Caco-2 (cell line): ENCODE data around the gene CCL4L2. TPM values are rescaled to one million over a fixed set of nuclear protein-coding genes. Genes with fewer than 3 reads are reported as not detected.
"Not testable (repeated sequence)": the region's sequence is repeated elsewhere in the genome, so short reads cannot be mapped to it uniquely, and the experiment has no call there.

ENCODE experiments used
- BruUV-seq: library from RNA; stranded (reverse); fragments of 400-500 nt; replicated peaks from 2 replicates; lab custom pipeline; 2021; lab: Mats Ljungman, UMichigan
- CTCF ChIA-PET: fragments of 300-600 bp; sonication (Branson Sonifier 250); formaldehyde crosslinking; loops from one replicate; lab custom pipeline; 2022; ENCODE audit warnings: antibody characterized with exemption; lab: Charles Lee
- POLR2A ChIA-PET: fragments of 300-600 bp; sonication (Branson Sonifier 250); formaldehyde crosslinking; loops from one replicate; lab custom pipeline; 2022; ENCODE audit warnings: antibody characterized with exemption; lab: Charles Lee
- DNase-seq, 2 experiments: peaks; one replicate each; pipeline versions ENCODE4 v3.0.0 to v3.0.0-alpha.2; 2020 to 2022
- H3K27me3 ChIP-seq: replicated peaks from 2 replicates; pipeline ENCODE4 v1.6.0; 2011; ENCODE audit warnings: low read length; ENCODE audit not compliant: control insufficient read depth, insufficient read depth
- H3K36me3 ChIP-seq: 2 replicates; pipeline ENCODE4 v1.5.1; 2011; ENCODE audit warnings: low read length; ENCODE audit not compliant: control insufficient read depth, insufficient read depth
- H3K4me1 ChIP-seq: fragments of 250-450 bp; sonication (Bioruptor Pico); 2 replicates; pipeline ENCODE4 v1.5.1; 2020; ENCODE audit warnings: mild to moderate bottlenecking
- H3K4me3 ChIP-seq: 2 replicates; pipeline ENCODE4 v1.5.1; 2011; ENCODE audit warnings: low read depth, mild to moderate bottlenecking, control low read depth, low read length
- H3K9me3 ChIP-seq: fragments of 250-450 bp; sonication (Bioruptor Pico); 2 replicates; pipeline ENCODE4 v1.5.1; 2020; ENCODE audit warnings: mild to moderate bottlenecking, moderate library complexity
- H3K27ac Mint-ChIP-seq: one replicate; pipeline ENCODE4 v1.8.0; 2022; ENCODE audit warnings: mixed read lengths; ENCODE audit not compliant: unreplicated experiment
- H3K27me3 Mint-ChIP-seq: one replicate; pipeline ENCODE4 v1.8.0; 2022; ENCODE audit warnings: mixed read lengths; ENCODE audit not compliant: insufficient read depth, unreplicated experiment
- H3K36me3 Mint-ChIP-seq: one replicate; pipeline ENCODE4 v1.8.0; 2022; ENCODE audit warnings: mild to moderate bottlenecking, mixed read lengths; ENCODE audit not compliant: insufficient read depth, unreplicated experiment
- H3K4me1 Mint-ChIP-seq: one replicate; pipeline ENCODE4 v1.8.0; 2022; ENCODE audit warnings: low read depth, mixed read lengths; ENCODE audit not compliant: unreplicated experiment
- H3K4me3 Mint-ChIP-seq: one replicate; pipeline ENCODE4 v1.8.0; 2022; ENCODE audit warnings: mild to moderate bottlenecking, moderate library complexity, mixed read lengths; ENCODE audit not compliant: unreplicated experiment
- H3K9me3 Mint-ChIP-seq: one replicate; pipeline ENCODE4 v1.8.0; 2022; ENCODE audit warnings: mixed read lengths; ENCODE audit not compliant: unreplicated experiment
- CTCF ChIP-seq, 2 experiments: fragments of 200-600 bp in 1 of 2; IDR thresholded peaks; 1 replicate in 1 of 2; 2 replicates in 1 of 2; pipeline versions ENCODE4 v1.5.1 to v1.8.0; 2011 to 2022; ENCODE audit warnings: antibody characterized with exemption in 1 of 2, control low read depth in 1 of 2, inconsistent platforms in 1 of 2, low read depth in 1 of 2, low read length in 1 of 2, mild to moderate bottlenecking in 1 of 2, moderate library complexity in 1 of 2; ENCODE audit not compliant: insufficient read depth in 1 of 2, severe bottlenecking in 1 of 2, unreplicated experiment in 1 of 2
- intact Hi-C: fragments of 100-400 bp; cut with micrococcal nuclease; formaldehyde crosslinking; loops from one replicate; pipeline ENCODE4 v1.10.0; 2022; ENCODE audit not compliant: unreplicated experiment
- total RNA-seq: library from RNA; stranded (reverse); gene quantifications from 2 replicates; pipeline ENCODE4 v1.2.3, GENCODE V29; 2022

CCL4L2 gene
- total RNA-seq, 1 experiment from 2014 or later = not detected

DNA sequence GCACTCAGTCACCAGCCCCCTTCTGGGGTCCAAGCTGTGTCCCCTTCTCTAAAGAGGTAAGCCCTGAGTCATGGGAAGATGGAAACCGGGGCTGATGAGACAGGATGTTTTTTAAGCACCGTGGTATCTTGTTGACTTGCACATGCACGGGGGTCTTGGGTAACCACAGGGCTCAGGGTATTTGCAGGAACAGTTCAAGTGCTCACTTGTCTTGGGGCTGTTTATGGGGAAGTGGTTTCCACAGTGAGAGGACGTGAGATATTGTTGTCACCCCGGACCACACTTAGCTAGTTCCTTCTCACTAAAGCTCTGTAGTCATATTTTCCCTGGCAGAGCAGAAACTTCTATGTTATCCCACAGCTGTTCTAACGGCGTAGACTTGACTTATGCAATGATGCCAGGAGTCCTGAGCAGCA, 22.0 kb upstream of the CCL4L2 start:
- H3K4me3 ChIP-seq = no peak overlapping the region
- Mint-ChIP-seq H3K4me3 (no peak overlapping the region), H3K27me3 (peaks cover 22% of the 10 kb centered on the region), H3K9me3 (no peaks in the 10 kb centered on the region), H3K4me1 (no peaks in the 10 kb centered on the region), H3K36me3 (no peaks in the 10 kb centered on the region), H3K27ac (no peak overlapping the region)
- H3K27me3 ChIP-seq = peaks cover 1% of the 10 kb centered on the region; the same call in 1 of the 2 replicates
- no peaks in the 10 kb centered on the region for H3K36me3 ChIP-seq
- H3K4me1 ChIP-seq = no peaks in the 10 kb centered on the region
- ChIA-PET CTCF (no interaction called here), POLR2A (no interaction called here)
- H3K9me3 ChIP-seq = no peaks in the 10 kb centered on the region
- BruUV-seq = no TSS peak
- no peak for DNase-seq
- no peak for TF ChIP-seq CTCF (IDR thresholded peaks at IDR 0.05; ENCODE audit: insufficient read depth in 1 of 2, low read depth in 1 of 2, low read length in 1 of 2, severe bottlenecking in 1 of 2, unreplicated experiment in 1 of 2)
- intact Hi-C loops = no loop called here

- H3K27me3 ChIP-seq, H3K9me3 Mint-ChIP-seq, BruUV-seq, H3K27ac Mint-ChIP-seq, H3K4me3 Mint-ChIP-seq, intact Hi-C loops, H3K36me3 Mint-ChIP-seq, POLR2A ChIA-PET, H3K9me3 ChIP-seq, DNase-seq, H3K4me1 ChIP-seq, H3K4me1 Mint-ChIP-seq, CTCF ChIA-PET, H3K36me3 ChIP-seq, H3K4me3 ChIP-seq: not testable (repeated sequence)
- H3K27me3 Mint-ChIP-seq = peaks cover 20% of the 10 kb centered on the region
These were observed 20.9 kb upstream of the CCL4L2 start for GRCh38 chr17:36189993-36190392.

- H3K4me1 ChIP-seq, H3K4me3 ChIP-seq, H3K36me3 Mint-ChIP-seq, DNase-seq, H3K9me3 ChIP-seq, CTCF ChIA-PET, POLR2A ChIA-PET, H3K4me1 Mint-ChIP-seq, intact Hi-C loops, H3K27me3 ChIP-seq, H3K27ac Mint-ChIP-seq, H3K9me3 Mint-ChIP-seq, H3K36me3 ChIP-seq, BruUV-seq, H3K4me3 Mint-ChIP-seq: not testable (repeated sequence)
- H3K27me3 Mint-ChIP-seq = peaks cover 23% of the 10 kb centered on the region
These were observed 20.1 kb upstream of the CCL4L2 start for GRCh38 chr17:36190549-36191330.

DNA sequence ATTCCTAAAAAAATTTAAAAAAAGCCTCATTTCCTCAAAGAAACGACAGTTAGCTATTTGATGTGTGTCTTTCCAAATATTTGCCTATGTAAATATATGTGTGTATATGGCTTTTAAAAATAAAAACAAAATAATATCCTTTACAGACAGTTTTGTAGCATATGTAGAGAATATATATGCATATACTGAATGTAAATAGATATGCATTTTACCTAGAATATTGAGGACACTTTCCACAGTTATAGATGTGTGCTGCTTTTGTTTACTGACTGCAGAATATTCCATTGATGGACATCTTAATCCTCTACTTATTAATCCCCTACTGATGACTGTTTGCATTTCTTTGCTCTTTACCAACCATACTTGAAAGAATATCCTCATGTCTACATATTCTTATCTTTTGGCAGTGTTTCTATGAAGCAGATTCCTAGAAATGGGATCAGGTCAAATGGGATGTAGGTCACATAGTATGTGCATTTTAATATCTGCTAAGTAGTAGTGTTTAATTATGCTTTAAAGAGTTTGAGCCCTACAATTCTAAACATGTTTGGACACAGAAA, 17.6 kb upstream of the CCL4L2 start:
- intact Hi-C loops = no loop called here
- Histone ChIP-seq H3K9me3 (no peaks in the 10 kb centered on the region), H3K4me3 (no peak overlapping the region), H3K36me3 (no peaks in the 10 kb centered on the region), H3K27me3 (no peaks in the 10 kb centered on the region; the same call in 1 of the 2 replicates), H3K4me1 (no peaks in the 10 kb centered on the region)
- ChIA-PET POLR2A (no interaction called here), CTCF (no interaction called here)
- H3K27ac Mint-ChIP-seq = no peak overlapping the region
- H3K9me3 Mint-ChIP-seq = no peaks in the 10 kb centered on the region
- no peaks in the 10 kb centered on the region for H3K4me1 Mint-ChIP-seq
- H3K27me3 Mint-ChIP-seq = peaks cover 18% of the 10 kb centered on the region
- no peaks in the 10 kb centered on the region for H3K36me3 Mint-ChIP-seq
- no peak for DNase-seq
- no peak for TF ChIP-seq CTCF (IDR thresholded peaks at IDR 0.05; ENCODE audit: insufficient read depth in 1 of 2, low read depth in 1 of 2, low read length in 1 of 2, severe bottlenecking in 1 of 2, unreplicated experiment in 1 of 2)
- BruUV-seq = no TSS peak
- no peak overlapping the region for H3K4me3 Mint-ChIP-seq

DNA sequence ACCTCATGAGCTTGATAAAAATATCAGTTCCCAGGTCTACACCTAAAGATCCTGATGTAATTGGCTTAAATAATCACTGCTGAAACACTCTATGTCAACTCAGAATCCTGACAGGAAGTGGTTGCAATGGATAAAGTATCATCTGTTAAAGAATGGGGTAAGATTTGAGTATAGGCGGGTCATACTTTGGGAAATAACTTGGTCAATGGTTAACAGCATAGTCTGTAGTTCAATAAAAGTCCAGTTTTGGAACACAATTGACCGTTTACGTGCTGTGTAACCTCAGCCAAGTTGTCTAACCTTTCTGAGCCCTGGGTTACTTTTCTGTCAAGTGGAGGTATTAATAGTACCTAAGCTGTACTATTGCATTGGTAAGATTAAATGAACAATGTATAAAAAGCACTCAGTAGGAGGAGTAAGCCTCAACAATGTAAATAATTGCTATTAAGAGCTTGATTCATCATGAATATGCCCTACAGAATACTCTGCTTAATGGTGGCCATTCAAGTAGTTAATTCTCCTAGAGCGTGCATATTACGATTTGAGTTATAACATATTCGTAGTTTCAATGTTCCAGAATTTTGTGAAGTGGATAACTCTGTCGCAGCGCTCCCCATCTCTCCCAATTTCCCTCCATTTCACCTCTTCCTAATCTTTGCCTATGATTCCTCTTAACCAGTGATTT, 16.6 kb upstream of the CCL4L2 start:
- H3K27me3 Mint-ChIP-seq = peaks cover 16% of the 10 kb centered on the region
- H3K4me1 Mint-ChIP-seq, H3K36me3 ChIP-seq, H3K36me3 Mint-ChIP-seq, H3K27me3 ChIP-seq, POLR2A ChIA-PET, H3K4me3 ChIP-seq, H3K9me3 ChIP-seq, H3K4me1 ChIP-seq, intact Hi-C loops, BruUV-seq, DNase-seq, CTCF ChIA-PET, H3K9me3 Mint-ChIP-seq, H3K4me3 Mint-ChIP-seq, H3K27ac Mint-ChIP-seq: not testable (repeated sequence)
